ENCODE measurements around the gene AP5B1.

- TF ChIP-seq POLR2A (IDR thresholded peaks at IDR 0.05) (peak in 1 of 4 donors; percentile 30), CTCF (IDR thresholded peaks at IDR 0.05) (peak; percentile 95 to 100 (median 98))
These were observed 37.3 kb upstream of the AP5B1 start for GRCh38 chr11:65817835-65818680.

Measured in esophagus squamous epithelium (tissue), 4 donors.